ENCODE measurements around the gene MRPL52. TPM values are rescaled to one million over a fixed set of nuclear protein-coding genes. Genes with fewer than 3 reads are reported as not detected.

The MRPL52 gene
- total and polyA plus RNA-seq, 7 donors = 54.6 to 333 (median 64.3) TPM

- peaks cover 43 to 65% (median 55%) of the 10 kb centered on the region in 4 donors for H3K36me3 ChIP-seq
- no peak overlapping the region for H3K27ac ChIP-seq
- no peak overlapping the region for H3K4me3 ChIP-seq
- intact Hi-C loops (cut with DNase I) = no loop called here
- DNase-seq = no peak
- no peaks in the 10 kb centered on the region for H3K27me3 ChIP-seq
- peaks cover 0 to 47% (median 42%) of the 10 kb centered on the region in 4 donors for H3K4me1 ChIP-seq
- no peaks in the 10 kb centered on the region for H3K9me3 ChIP-seq
- WGBS, 2 donors = 97 to 98% methylated on average over 15 of the region's 15 CpGs
- no peak for TF ChIP-seq POLR2A (IDR thresholded peaks at IDR 0.05)
- no peak for TF ChIP-seq EP300 (IDR thresholded peaks at IDR 0.05)
- TF ChIP-seq CTCF (IDR thresholded peaks at IDR 0.05) = no peak
- TF ChIP-seq POLR2AphosphoS5 (IDR thresholded peaks at IDR 0.05) = no peak
These were observed 45.5 kb downstream of the MRPL52 start for GRCh38 chr14:22875003-22875747.

- Histone ChIP-seq H3K27ac (peak overlapping the region in 1 of 4 donors; percentile 12), H3K9me3 (no peaks in the 10 kb centered on the region), H3K36me3 (peaks cover 43 to 65% (median 55%) of the 10 kb centered on the region in 4 donors), H3K4me1 (peaks cover 0 to 40% (median 36%) of the 10 kb centered on the region in 4 donors), H3K4me3 (no peak overlapping the region), H3K27me3 (no peaks in the 10 kb centered on the region)
- no peak for DNase-seq
- intact Hi-C loops (cut with DNase I) = no loop called here
- TF ChIP-seq EP300 (IDR thresholded peaks at IDR 0.05) = no peak
- TF ChIP-seq POLR2A (IDR thresholded peaks at IDR 0.05) = no peak
- no peak for TF ChIP-seq CTCF (IDR thresholded peaks at IDR 0.05)
- no peak for TF ChIP-seq POLR2AphosphoS5 (IDR thresholded peaks at IDR 0.05)
- 97% methylated on average over 20 of the region's 20 CpGs for WGBS, 2 donors
These were observed 46.1 kb downstream of the MRPL52 start for GRCh38 chr14:22875748-22876319.

GRCh38 chr14:22877000-22877501 lies 47.4 kb downstream of the MRPL52 start:
- 92 to 96% methylated on average over 22 of the region's 22 CpGs for WGBS, 2 donors
- Histone ChIP-seq H3K4me3 (no peak overlapping the region), H3K36me3 (peaks cover 43 to 65% (median 55%) of the 10 kb centered on the region in 4 donors), H3K9me3 (no peaks in the 10 kb centered on the region), H3K27me3 (no peaks in the 10 kb centered on the region), H3K27ac (no peak overlapping the region), H3K4me1 (peaks cover 0 to 41% (median 35%) of the 10 kb centered on the region in 4 donors)
- TF ChIP-seq CTCF (IDR thresholded peaks at IDR 0.05) (no peak), POLR2AphosphoS5 (IDR thresholded peaks at IDR 0.05) (no peak), EP300 (IDR thresholded peaks at IDR 0.05) (no peak), POLR2A (IDR thresholded peaks at IDR 0.05) (no peak)
- intact Hi-C loops (cut with DNase I) = no loop called here
- no peak for DNase-seq

GRCh38 chr14:22878271-22879246 lies 48.9 kb downstream of the MRPL52 start:
- Histone ChIP-seq H3K27me3 (no peaks in the 10 kb centered on the region), H3K36me3 (peaks cover 43 to 61% (median 52%) of the 10 kb centered on the region in 4 donors), H3K9me3 (no peaks in the 10 kb centered on the region), H3K4me1 (peaks cover 0 to 47% (median 40%) of the 10 kb centered on the region in 4 donors), H3K27ac (no peak overlapping the region), H3K4me3 (no peak overlapping the region)
- intact Hi-C loops (cut with DNase I) = no loop called here
- no peak for DNase-seq
- TF ChIP-seq POLR2AphosphoS5 (IDR thresholded peaks at IDR 0.05) = no peak
- no peak for TF ChIP-seq CTCF (IDR thresholded peaks at IDR 0.05)
- WGBS, 2 donors = 84 to 86% methylated on average over 8 of the region's 8 CpGs
